Measurements from ENCODE around the gene PROSER3. TPM values are rescaled to one million over a fixed set of nuclear protein-coding genes. Genes with fewer than 3 reads are reported as not detected.

The PROSER3 gene
- total and polyA plus RNA-seq, 2 experiments from 2014 or later: 21.8 to 28.0 TPM

GRCh38 chr19:35713904-35714495 lies 44.0 kb upstream of the PROSER3 start:
- ATAC-seq (no peak), DNase-seq (ENCODE audit: low spot score) (no peak)
- H3K27me3 Mint-ChIP-seq (ENCODE audit: insufficient read depth, low read depth, poor library complexity): peaks cover 24% of the 10 kb centered on the region
- H3K4me2 ChIP-seq: no peak overlapping the region
- H3K9me3 Mint-ChIP-seq: no peaks in the 10 kb centered on the region
- H3K4me3 Mint-ChIP-seq: no peak overlapping the region; the same call in 2 of the 3 replicates
- H3K36me3 Mint-ChIP-seq (ENCODE audit: low read depth): peaks cover 3% of the 10 kb centered on the region; the same call in 1 of the 3 replicates
- no peaks in the 10 kb centered on the region for H3K36me3 ChIP-seq (ENCODE audit: insufficient read depth)
- peaks cover 43% of the 10 kb centered on the region for H3K4me1 ChIP-seq (ENCODE audit: insufficient read depth)
- H4K20me1 ChIP-seq (replicated peaks; ENCODE audit: insufficient read depth): peaks cover 5% of the 10 kb centered on the region; the same call in 1 of the 2 replicates
- no peak overlapping the region for H2AFZ ChIP-seq
- peaks cover 47% of the 10 kb centered on the region for H3K4me1 Mint-ChIP-seq
- no peak overlapping the region for H3K4me3 ChIP-seq
- TF ChIP-seq ZNF114 (CRISPR knock-in tag; IDR thresholded peaks at IDR 0.05): no peak
- no peak for TF ChIP-seq ZNF331 (CRISPR knock-in tag; IDR thresholded peaks at IDR 0.05; ENCODE audit: low read depth)
- no peak for TF ChIP-seq EZH2phosphoT487 (IDR thresholded peaks at IDR 0.05; ENCODE audit: unreplicated experiment)
- TF ChIP-seq STAT1 (IDR thresholded peaks at IDR 0.05; ENCODE audit: unreplicated experiment): no peak
- TF ChIP-seq NANOG (IDR thresholded peaks at IDR 0.05; ENCODE audit: borderline replicate concordance): no peak
- no peak for TF ChIP-seq ZNF462 (CRISPR knock-in tag; IDR thresholded peaks at IDR 0.05)
- TF ChIP-seq EZH2 (IDR thresholded peaks at IDR 0.05; ENCODE audit: low read depth, unreplicated experiment): no peak
- TF ChIP-seq REST (IDR thresholded peaks at IDR 0.05; ENCODE audit: unreplicated experiment): no peak
- no peak for TF ChIP-seq ETS1 (IDR thresholded peaks at IDR 0.05)
- no peak for TF ChIP-seq CREB1 (CRISPR knock-in tag; IDR thresholded peaks at IDR 0.05; ENCODE audit: low read depth)
- peaks cover 10% of the 10 kb centered on the region; the same call in 1 of the 2 replicates for H3F3A ChIP-seq (replicated peaks; ENCODE audit: low read depth)
- peaks cover 8% of the 10 kb centered on the region for H3K79me2 ChIP-seq (replicated peaks; ENCODE audit: insufficient read depth)
- no peaks in the 10 kb centered on the region for H3K9me2 ChIP-seq (ENCODE audit: insufficient read depth)
- no peak overlapping the region for H3K27ac ChIP-seq (ENCODE audit: low read depth)
- no peak overlapping the region for H3K27ac Mint-ChIP-seq
- no peaks in the 10 kb centered on the region for H3K27me3 ChIP-seq (ENCODE audit: insufficient read depth)

Measured in GM23338 (cell line).